ENCODE results near the gene SORD. TPM values are rescaled to one million over a fixed set of nuclear protein-coding genes. Genes with fewer than 3 reads are reported as not detected.

SORD gene
- total and polyA plus RNA-seq, 9 of the 15 experiments (the other 6 are each of a cell fraction or from before 2014, with no cell fraction given), result 5.9 to 79.2 (median 29.6) TPM

- TF ChIP-seq BCLAF1 (IDR thresholded peaks at IDR 0.05; ENCODE audit: borderline replicate concordance in 1 of 2, control insufficient read depth in 1 of 2, low read depth in 2 of 2, low read length in 1 of 2) (0 out of 4 replicates have a peak, but pooled peaks of 1 of the 2 experiments have one; percentile 38), RAD51 (IDR thresholded peaks at IDR 0.05; ENCODE audit: borderline replicate concordance, low read depth) (no peak), TBP (optimal IDR thresholded peaks at IDR 0.05; ENCODE audit: low read depth, low read length) (peak; percentile 33), RFX1 (IDR thresholded peaks at IDR 0.05) (no peak), BCL6 (CRISPR knock-in tag; IDR thresholded peaks at IDR 0.05) (no peak), ERF (CRISPR knock-in tag; IDR thresholded peaks at IDR 0.05) (no peak), JUND (IDR thresholded peaks at IDR 0.05; ENCODE audit: borderline replicate concordance, low read depth, low read length) (peak; percentile 72), JUND (tag; IDR thresholded peaks at IDR 0.05; ENCODE audit: borderline replicate concordance, low read depth, low read length) (no peak), CXXC5 (CRISPR knock-in tag; IDR thresholded peaks at IDR 0.05) (peak; percentile 58; the same call in 1 of the 2 replicates), SMARCE1 (IDR thresholded peaks at IDR 0.05) (no peak), SIRT6 (IDR thresholded peaks at IDR 0.05; ENCODE audit: low read depth, low read length) (no peak), THAP12 (CRISPR knock-in tag; IDR thresholded peaks at IDR 0.05) (no peak), JUN (IDR thresholded peaks at IDR 0.05; ENCODE audit: borderline replicate concordance, low read depth, low read length) (peak; percentile 33; the same call in 1 of the 2 replicates), JUN (CRISPR knock-in tag; IDR thresholded peaks at IDR 0.05; ENCODE audit: borderline replicate concordance) (no peak), ZNF57 (CRISPR knock-in tag; IDR thresholded peaks at IDR 0.05) (no peak), HCFC1 (IDR thresholded peaks at IDR 0.05; ENCODE audit: low read depth, low read length) (no peak), RREB1 (CRISPR knock-in tag; IDR thresholded peaks at IDR 0.05) (no peak)
These were observed 95.2 kb downstream of the SORD start (continued) for GRCh38 chr15:45118131-45118588.

Measured in K562 (cell line).